Measurements from ENCODE around the gene RAB1B. TPM values are rescaled to one million over a fixed set of nuclear protein-coding genes. Genes with fewer than 3 reads are reported as not detected.

Gene RAB1B
- total and polyA plus RNA-seq, 2 donors (not counting 1 experiment from before 2014, with no cell fraction given): 77.1 to 77.8 TPM

DNA sequence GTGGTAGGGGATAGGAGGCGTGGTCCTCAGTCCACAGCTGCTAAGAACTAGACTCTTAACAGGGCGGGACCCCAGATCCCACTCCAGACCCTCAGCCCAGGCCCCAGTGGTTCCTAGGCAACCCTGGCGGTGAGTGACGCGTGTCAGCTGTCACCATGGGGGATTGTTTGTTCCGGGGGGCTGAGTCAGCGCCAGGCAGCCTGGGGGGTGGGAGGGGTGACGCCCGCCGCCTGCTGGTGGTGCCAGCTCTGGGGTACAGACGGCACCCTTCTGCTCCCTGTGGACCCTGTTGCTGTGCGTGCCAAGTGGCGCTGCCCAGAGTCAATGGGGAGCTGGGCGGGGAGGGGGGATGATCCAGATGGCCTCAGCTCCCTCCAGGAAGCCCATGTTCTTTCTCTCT lies 12.0 kb downstream of the RAB1B start:
- Histone ChIP-seq H3K27ac (ENCODE audit: low read length in 2 of 2) (no peak overlapping the region), H3K4me1 (ENCODE audit: control insufficient read depth in 2 of 2, insufficient read depth in 2 of 2, low read length in 2 of 2) (peaks cover 27 to 33% of the 10 kb centered on the region in 2 donors), H3K79me2 (ENCODE audit: control insufficient read depth, insufficient read depth, low read length) (peaks cover 11% of the 10 kb centered on the region), H3K9me3 (ENCODE audit: control extremely low read depth in 1 of 3, control insufficient read depth in 2 of 3, insufficient read depth in 1 of 3, low read length in 2 of 3) (no peaks in the 10 kb centered on the region), H3K36me3 (replicated peaks in 1 of 2; ENCODE audit: control extremely low read depth in 1 of 2, control insufficient read depth in 1 of 2, extremely low read depth in 1 of 2, insufficient read depth in 2 of 2, low read length in 1 of 2) (peaks cover 0 to 20% of the 10 kb centered on the region in 2 experiments), H3K9ac (ENCODE audit: low read length) (no peak overlapping the region), H3K4me3 (ENCODE audit: control extremely low read depth in 1 of 5, extremely low read depth in 1 of 5, insufficient read depth in 1 of 5, low read depth in 2 of 5, low read length in 4 of 5) (no peak overlapping the region), H4K20me1 (ENCODE audit: control insufficient read depth, insufficient read depth, low read length, poor library complexity, severe bottlenecking) (peaks cover 29% of the 10 kb centered on the region), H2AFZ (ENCODE audit: insufficient read depth, low read depth, low read length, poor library complexity, severe bottlenecking) (no peak overlapping the region), H3K4me2 (replicated peaks; ENCODE audit: low read depth, low read length, poor library complexity, severe bottlenecking) (no peak overlapping the region), H3K27me3 (replicated peaks in 1 of 4; ENCODE audit: control extremely low read depth in 1 of 4, control insufficient read depth in 3 of 4, insufficient read depth in 4 of 4, low read length in 3 of 4) (peaks cover 0 to 16% (median 3%) of the 10 kb centered on the region in 4 experiments)
- ATAC-seq (ENCODE audit: low read depth): no peak
- Mint-ChIP-seq H3K27me3 (peaks cover 3% of the 10 kb centered on the region), H3K27ac (no peak overlapping the region), H3K4me1 (peaks cover 37% of the 10 kb centered on the region), H3K9me3 (ENCODE audit: insufficient read depth) (no peaks in the 10 kb centered on the region), H3K4me3 (no peak overlapping the region)
- intact Hi-C loops (cut with micrococcal nuclease): no loop called here
- WGBS (ENCODE audit: insufficient coverage): 94% methylated on average over 10 of the region's 14 CpGs
- ChIA-PET POLR2A (interaction anchor here (0.6 to 1.1 kb wide), 3 partner anchors 11 to 72 kb away, joined by 3 to 4 read pairs (median 4); no protein-coding TSS in a partner anchor), CTCF (interaction anchor here (1.0 to 4.1 kb wide), 4 partner anchors 8 to 58 kb away, joined by 3 to 33 read pairs (median 4); partner anchors contain the start of gene YIF1A)
- DNase-seq: no peak
- TF ChIP-seq EZH2 (IDR thresholded peaks at IDR 0.05; ENCODE audit: borderline replicate concordance, insufficient read depth, low read depth, low read length, poor library complexity, severe bottlenecking): no peak
- TF ChIP-seq CTCF (IDR thresholded peaks at IDR 0.05): no peak

- TF ChIP-seq EZH2 (IDR thresholded peaks at IDR 0.05; ENCODE audit: borderline replicate concordance, insufficient read depth, low read depth, low read length, poor library complexity, severe bottlenecking) (no peak), CTCF (IDR thresholded peaks at IDR 0.05) (no peak)
- Histone ChIP-seq H3K79me2 (ENCODE audit: control insufficient read depth, insufficient read depth, low read length) (peaks cover 17% of the 10 kb centered on the region), H3K4me3 (ENCODE audit: control extremely low read depth in 1 of 5, extremely low read depth in 1 of 5, insufficient read depth in 1 of 5, low read depth in 2 of 5, low read length in 4 of 5) (no peak overlapping the region), H3K27me3 (replicated peaks in 1 of 4; ENCODE audit: control extremely low read depth in 1 of 4, control insufficient read depth in 3 of 4, insufficient read depth in 4 of 4, low read length in 3 of 4) (peaks cover 0 to 16% (median 3%) of the 10 kb centered on the region in 4 experiments), H2AFZ (ENCODE audit: insufficient read depth, low read depth, low read length, poor library complexity, severe bottlenecking) (no peak overlapping the region), H3K36me3 (replicated peaks in 1 of 2; ENCODE audit: control extremely low read depth in 1 of 2, control insufficient read depth in 1 of 2, extremely low read depth in 1 of 2, insufficient read depth in 2 of 2, low read length in 1 of 2) (peaks cover 0 to 19% of the 10 kb centered on the region in 2 experiments), H4K20me1 (ENCODE audit: control insufficient read depth, insufficient read depth, low read length, poor library complexity, severe bottlenecking) (peaks cover 34% of the 10 kb centered on the region), H3K4me2 (replicated peaks; ENCODE audit: low read depth, low read length, poor library complexity, severe bottlenecking) (no peak overlapping the region), H3K9me3 (ENCODE audit: control extremely low read depth in 1 of 3, control insufficient read depth in 2 of 3, insufficient read depth in 1 of 3, low read length in 2 of 3) (no peaks in the 10 kb centered on the region), H3K4me1 (ENCODE audit: control insufficient read depth in 2 of 2, insufficient read depth in 2 of 2, low read length in 2 of 2) (peaks cover 27 to 37% of the 10 kb centered on the region in 2 donors), H3K9ac (ENCODE audit: low read length) (no peak overlapping the region), H3K27ac (ENCODE audit: low read length in 2 of 2) (no peak overlapping the region)
- intact Hi-C loops (cut with micrococcal nuclease): no loop called here
- Mint-ChIP-seq H3K4me3 (no peak overlapping the region), H3K9me3 (ENCODE audit: insufficient read depth) (no peaks in the 10 kb centered on the region), H3K4me1 (peaks cover 37% of the 10 kb centered on the region), H3K27me3 (peaks cover 3% of the 10 kb centered on the region), H3K27ac (peak overlapping the region; percentile 63)
- CTCF ChIA-PET: interaction anchor here (1.0 to 4.1 kb wide), 4 partner anchors 8 to 59 kb away, joined by 3 to 33 read pairs (median 4); partner anchors contain the start of gene YIF1A
- DNase-seq (no peak), ATAC-seq (ENCODE audit: low read depth) (no peak)
- POLR2A ChIA-PET: interaction anchor here (0.6 to 1.1 kb wide), 3 partner anchors 12 to 71 kb away, joined by 3 to 4 read pairs (median 4); no protein-coding TSS in a partner anchor
- 95% methylated on average over 3 of the region's 6 CpGs for WGBS (ENCODE audit: insufficient coverage)
Observed at GRCh38 chr11:66281001-66281400, 12.6 kb downstream of the RAB1B start.

All from B cell (primary cell).